Natural killer cell (primary cell): ENCODE measurements around the gene PPP2R5B. TPM values are rescaled to one million over a fixed set of nuclear protein-coding genes. Genes with fewer than 3 reads are reported as not detected.
A peak's percentile ranks its signal among the peaks of the same experiment; 100 is the strongest.

Experiments
- ATAC-seq, 3 donors: fragments of 150-1000 bp in 2 of 3; fragments of 200-7000 bp in 1 of 3; cut with Tn5 transposase; 1 replicate in 1 of 3; 2 replicates in 2 of 3; pipeline ENCODE4 v1.10.0; 2021; ENCODE audit warnings: mild to moderate bottlenecking in 2 of 3, moderate library complexity in 2 of 3
- DNase-seq, 2 donors: peaks; one replicate each; pipeline versions ENCODE4 v3.0.0 to v3.0.0-alpha.2; 2013 to 2021; ENCODE audit warnings: mixed read lengths in 1 of 2
- H3K27ac ChIP-seq: one replicate; pipeline ENCODE4 v1.5.1; 2013; ENCODE audit warnings: mild to moderate bottlenecking, low read length
- H3K27me3 ChIP-seq: one replicate; pipeline ENCODE4 v1.6.1; 2013; ENCODE audit warnings: low read length; ENCODE audit not compliant: control insufficient read depth, insufficient read depth
- H3K36me3 ChIP-seq: one replicate; pipeline ENCODE4 v1.6.1; 2013; ENCODE audit warnings: low read length; ENCODE audit not compliant: control insufficient read depth, insufficient read depth
- H3K4me1 ChIP-seq: one replicate; pipeline ENCODE4 v1.6.1; 2013; ENCODE audit warnings: low read length; ENCODE audit not compliant: control insufficient read depth, insufficient read depth
- H3K4me3 ChIP-seq: one replicate; pipeline ENCODE4 v1.5.1; 2013; ENCODE audit warnings: low read length
- H3K9me3 ChIP-seq: one replicate; pipeline ENCODE4 v1.6.1; 2013; ENCODE audit warnings: low read length; ENCODE audit not compliant: control insufficient read depth, insufficient read depth
- H3K27ac Mint-ChIP-seq, 2 donors: one replicate each; pipeline ENCODE4 v1.8.0; 2022; ENCODE audit warnings: mild to moderate bottlenecking in 2 of 2, mixed read lengths in 2 of 2, moderate library complexity in 1 of 2
- H3K27me3 Mint-ChIP-seq, 2 donors: one replicate each; pipeline ENCODE4 v1.8.0; 2022; ENCODE audit warnings: low read depth in 2 of 2, mixed read lengths in 2 of 2
- H3K36me3 Mint-ChIP-seq: one replicate; pipeline ENCODE4 v1.8.0; 2022; ENCODE audit warnings: mixed read lengths
- H3K4me1 Mint-ChIP-seq, 2 donors: one replicate each; pipeline ENCODE4 v1.8.0; 2022; ENCODE audit warnings: mixed read lengths in 2 of 2
- H3K4me3 Mint-ChIP-seq: one replicate; pipeline ENCODE4 v1.8.0; 2022; ENCODE audit warnings: mild to moderate bottlenecking, moderate library complexity, mixed read lengths
- H3K9me3 Mint-ChIP-seq, 2 donors: one replicate each; pipeline ENCODE4 v1.8.0; 2022; ENCODE audit warnings: mixed read lengths in 2 of 2
- WGBS: methylation state at CpG from one replicate; pipeline ENCODE4 v1.1.7; 2013; ENCODE audit warnings: missing lambda C conversion rate; ENCODE audit not compliant: insufficient coverage; 5-methylcytosine and 5-hydroxymethylcytosine counted together
- intact Hi-C: fragments of 100-400 bp; cut with micrococcal nuclease; formaldehyde crosslinking; loops from one replicate; pipeline ENCODE4 v1.14.2; 2022
- total RNA-seq, 4 donors: library from RNA; stranded (reverse); fragments of 120-200 nt in 1 of 4; gene quantifications; one replicate each; pipeline versions ENCODE4 v1.2.3 to v1.2.4, GENCODE V29; 2013 to 2022
- TF ChIP-seq, protein P1 (sequence below): fragments of 200-600 bp; IDR thresholded peaks from one replicate; pipeline ENCODE4 v1.8.0; 2022; ENCODE audit warnings: antibody characterized with exemption

The PPP2R5B gene
- total RNA-seq, 3 donors from 2014 or later (not counting 1 experiment from before 2014, with no cell fraction given), result 27.8 to 31.5 (median 28.5) TPM

GRCh38 chr11:64923151-64923661 is 1.3 kb upstream of the PPP2R5B start:
- no peaks in the 10 kb centered on the region for H3K36me3 Mint-ChIP-seq
- Histone ChIP-seq H3K27me3 (no peaks in the 10 kb centered on the region), H3K9me3 (no peaks in the 10 kb centered on the region), H3K36me3 (no peaks in the 10 kb centered on the region), H3K4me3 (no peak overlapping the region), H3K27ac (no peak overlapping the region), H3K4me1 (peaks cover 26% of the 10 kb centered on the region)
- ATAC-seq, result no peak
- peak overlapping the region in 1 of 2 donors; percentile 99 for H3K27ac Mint-ChIP-seq
- H3K4me3 Mint-ChIP-seq, result no peak overlapping the region
- DNase-seq, result no peak
- peaks cover 5 to 23% of the 10 kb centered on the region in 2 donors for H3K4me1 Mint-ChIP-seq
- TF ChIP-seq, protein P1, sequence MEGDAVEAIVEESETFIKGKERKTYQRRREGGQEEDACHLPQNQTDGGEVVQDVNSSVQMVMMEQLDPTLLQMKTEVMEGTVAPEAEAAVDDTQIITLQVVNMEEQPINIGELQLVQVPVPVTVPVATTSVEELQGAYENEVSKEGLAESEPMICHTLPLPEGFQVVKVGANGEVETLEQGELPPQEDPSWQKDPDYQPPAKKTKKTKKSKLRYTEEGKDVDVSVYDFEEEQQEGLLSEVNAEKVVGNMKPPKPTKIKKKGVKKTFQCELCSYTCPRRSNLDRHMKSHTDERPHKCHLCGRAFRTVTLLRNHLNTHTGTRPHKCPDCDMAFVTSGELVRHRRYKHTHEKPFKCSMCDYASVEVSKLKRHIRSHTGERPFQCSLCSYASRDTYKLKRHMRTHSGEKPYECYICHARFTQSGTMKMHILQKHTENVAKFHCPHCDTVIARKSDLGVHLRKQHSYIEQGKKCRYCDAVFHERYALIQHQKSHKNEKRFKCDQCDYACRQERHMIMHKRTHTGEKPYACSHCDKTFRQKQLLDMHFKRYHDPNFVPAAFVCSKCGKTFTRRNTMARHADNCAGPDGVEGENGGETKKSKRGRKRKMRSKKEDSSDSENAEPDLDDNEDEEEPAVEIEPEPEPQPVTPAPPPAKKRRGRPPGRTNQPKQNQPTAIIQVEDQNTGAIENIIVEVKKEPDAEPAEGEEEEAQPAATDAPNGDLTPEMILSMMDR, result no peak
- intact Hi-C loops, result no loop called here
- H3K9me3 Mint-ChIP-seq, result no peaks in the 10 kb centered on the region
- H3K27me3 Mint-ChIP-seq, result no peaks in the 10 kb centered on the region
- over 99% methylated on average over 11 of the region's 11 CpGs for WGBS

- 4% methylated on average over 24 of the region's 24 CpGs for WGBS
- no peak for DNase-seq
- H3K9me3 ChIP-seq, result no peaks in the 10 kb centered on the region
- intact Hi-C loops, result no loop called here
- Mint-ChIP-seq H3K4me3 (peak overlapping the region; percentile 97), H3K27ac (peak overlapping the region; percentile 95 to 99), H3K4me1 (peaks cover 5 to 23% of the 10 kb centered on the region in 2 donors), H3K36me3 (no peaks in the 10 kb centered on the region), H3K27me3 (no peaks in the 10 kb centered on the region), H3K9me3 (no peaks in the 10 kb centered on the region)
- peak in 1 of 3 donors; percentile 1 for ATAC-seq
- H3K4me1 ChIP-seq, result peaks cover 25% of the 10 kb centered on the region
- peak overlapping the region; percentile 53 for H3K4me3 ChIP-seq
- no peaks in the 10 kb centered on the region for H3K27me3 ChIP-seq
- TF ChIP-seq, protein P1, result no peak
- H3K36me3 ChIP-seq, result peaks cover 2% of the 10 kb centered on the region
- no peak overlapping the region for H3K27ac ChIP-seq
These were observed 408 bp downstream of the PPP2R5B start for GRCh38 chr11:64924910-64925284.

DNA sequence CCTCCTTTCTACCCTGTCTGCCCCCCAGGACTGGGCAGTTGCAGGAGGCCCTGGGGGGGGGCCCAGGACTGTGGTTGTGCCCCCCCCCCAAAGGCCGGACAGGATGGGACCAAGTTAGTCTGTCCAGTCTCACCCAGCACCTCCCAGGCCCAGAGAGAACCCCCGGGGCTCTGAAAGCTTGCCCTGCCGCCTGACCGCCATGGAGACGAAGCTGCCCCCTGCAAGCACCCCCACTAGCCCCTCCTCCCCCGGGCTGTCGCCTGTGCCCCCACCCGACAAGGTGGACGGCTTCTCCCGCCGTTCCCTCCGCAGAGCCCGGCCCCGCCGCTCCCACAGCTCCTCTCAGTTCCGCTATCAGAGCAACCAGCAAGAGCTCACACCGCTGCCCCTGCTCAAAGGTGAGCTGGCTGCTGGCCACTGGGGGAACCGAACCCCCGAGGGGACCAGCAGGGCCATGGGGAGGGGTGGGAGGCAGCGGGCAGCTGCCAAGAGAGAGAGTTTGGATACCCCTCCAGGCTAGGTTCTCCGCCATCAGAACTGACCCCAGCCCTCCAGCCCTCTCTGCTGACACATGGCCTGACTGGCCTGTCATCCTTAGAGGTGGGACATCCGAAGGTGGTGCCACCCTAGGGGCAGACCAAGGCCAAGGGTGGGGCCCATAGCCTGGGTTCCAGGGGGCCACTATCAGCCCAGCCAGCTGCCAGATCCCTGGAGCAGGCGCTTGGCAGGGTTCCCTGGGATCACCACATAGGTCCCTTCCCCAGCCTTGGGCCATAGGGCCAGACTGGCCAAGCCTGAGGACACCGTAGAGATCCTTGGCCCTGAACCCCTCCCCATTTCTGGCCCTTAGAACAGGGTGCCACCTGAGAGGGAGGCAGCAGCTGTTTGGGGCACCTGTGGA is 1.3 kb downstream of the PPP2R5B start:
- Mint-ChIP-seq H3K27me3 (no peaks in the 10 kb centered on the region), H3K36me3 (no peaks in the 10 kb centered on the region), H3K4me3 (peak overlapping the region; percentile 97), H3K9me3 (no peaks in the 10 kb centered on the region), H3K27ac (peak overlapping the region in 1 of 2 donors; percentile 99), H3K4me1 (peaks cover 5 to 23% of the 10 kb centered on the region in 2 donors)
- 90% methylated on average over 23 of the region's 24 CpGs for WGBS
- H3K9me3 ChIP-seq, result no peaks in the 10 kb centered on the region
- TF ChIP-seq, protein P1, result no peak
- H3K4me3 ChIP-seq, result no peak overlapping the region
- peaks cover 6% of the 10 kb centered on the region for H3K36me3 ChIP-seq
- no peak overlapping the region for H3K27ac ChIP-seq
- peaks cover 25% of the 10 kb centered on the region for H3K4me1 ChIP-seq
- intact Hi-C loops, result no loop called here
- ATAC-seq, result no peak
- no peak for DNase-seq
- no peaks in the 10 kb centered on the region for H3K27me3 ChIP-seq
